Liver (tissue), 9 donors: ENCODE results near the gene WIPF2. TPM values are rescaled to one million over a fixed set of nuclear protein-coding genes. Genes with fewer than 3 reads are reported as not detected.
A peak's percentile ranks its signal among the peaks of the same experiment; 100 is the strongest.

Source experiments
- DNase-seq: peaks from one replicate; pipeline ENCODE4 v3.0.0-alpha.2; 2017; ENCODE audit warnings: low spot score
- H3K27ac ChIP-seq, 2 donors: one replicate each; pipeline ENCODE4 v1.7.0; 2013; ENCODE audit warnings: inconsistent platforms in 2 of 2, low read length in 2 of 2, control low read depth in 1 of 2, low read depth in 1 of 2, mild to moderate bottlenecking in 1 of 2
- H3K27me3 ChIP-seq, 4 donors: one replicate each; pipeline versions ENCODE4 v1.6.1 to v1.7.0; 2013; ENCODE audit warnings: low read length in 3 of 4, inconsistent platforms in 1 of 4, mild to moderate bottlenecking in 1 of 4, moderate library complexity in 1 of 4; ENCODE audit not compliant: control insufficient read depth in 4 of 4, insufficient read depth in 4 of 4
- H3K36me3 ChIP-seq, 4 donors: one replicate each; pipeline versions ENCODE4 v1.6.1 to v1.7.0; 2013; ENCODE audit warnings: low read length in 3 of 4, mild to moderate bottlenecking in 3 of 4, low read depth in 1 of 4, moderate library complexity in 1 of 4; ENCODE audit not compliant: control insufficient read depth in 4 of 4, insufficient read depth in 3 of 4
- H3K4me1 ChIP-seq, 4 donors: one replicate each; pipeline versions ENCODE4 v1.6.1 to v1.7.0; 2013; ENCODE audit warnings: low read length in 3 of 4, mild to moderate bottlenecking in 3 of 4, moderate library complexity in 1 of 4; ENCODE audit not compliant: control insufficient read depth in 4 of 4, insufficient read depth in 4 of 4
- H3K4me3 ChIP-seq, 3 donors: one replicate each; pipeline versions ENCODE4 v1.6.1 to v1.7.0; 2013; ENCODE audit warnings: low read length in 3 of 3, control low read depth in 1 of 3, low read depth in 1 of 3, mild to moderate bottlenecking in 1 of 3
- H3K9ac ChIP-seq, 2 donors: one replicate each; pipeline ENCODE4 v1.7.0; 2013; ENCODE audit warnings: low read length in 2 of 2, mild to moderate bottlenecking in 2 of 2, moderate library complexity in 2 of 2, control low read depth in 1 of 2, low read depth in 1 of 2
- H3K9me3 ChIP-seq, 4 donors: one replicate each; pipeline versions ENCODE4 v1.6.1 to v1.7.0; 2013; ENCODE audit warnings: low read length in 3 of 4; ENCODE audit not compliant: control insufficient read depth in 4 of 4
- ATF3 ChIP-seq: IDR thresholded peaks from 2 replicates; pipeline ENCODE4 v1.6.1; 2016; ENCODE audit warnings: antibody characterized with exemption
- CTCF ChIP-seq: fragments of 150-350 bp; IDR thresholded peaks from 2 replicates; pipeline ENCODE4 v1.5.1; 2017; ENCODE audit warnings: improper control_type of control experiment, low read depth, low read length; ENCODE audit not compliant: missing input control
- EGR1 ChIP-seq, 2 donors: IDR thresholded peaks; 2 replicates each; pipeline ENCODE4 v1.6.1; 2016 to 2018; ENCODE audit warnings: antibody characterized with exemption in 2 of 2, low read depth in 2 of 2
- FOXA1 ChIP-seq: IDR thresholded peaks from 2 replicates; pipeline ENCODE4 v1.6.1; 2016; ENCODE audit warnings: antibody characterized with exemption
- FOXA2 ChIP-seq: IDR thresholded peaks from 2 replicates; pipeline ENCODE4 v1.6.1; 2016; ENCODE audit warnings: antibody characterized with exemption
- GABPA ChIP-seq, 2 donors: IDR thresholded peaks in 1 of 2; conservative IDR thresholded peaks in 1 of 2; 2 replicates each; pipeline ENCODE4 v1.6.1; 2016; ENCODE audit warnings: antibody characterized with exemption in 2 of 2, mild to moderate bottlenecking in 1 of 2, moderate library complexity in 1 of 2
- HNF4A ChIP-seq, 2 donors: conservative IDR thresholded peaks; 2 replicates each; pipeline ENCODE4 v1.6.1; 2016; ENCODE audit warnings: antibody characterized with exemption in 2 of 2, mild to moderate bottlenecking in 2 of 2
- HNF4G ChIP-seq: IDR thresholded peaks from 2 replicates; pipeline ENCODE4 v1.6.1; 2016; ENCODE audit warnings: antibody characterized with exemption
- JUND ChIP-seq, 2 donors: IDR thresholded peaks; 2 replicates each; pipeline ENCODE4 v1.6.1; 2016; ENCODE audit warnings: antibody characterized with exemption in 2 of 2
- MAX ChIP-seq: IDR thresholded peaks from 2 replicates; pipeline ENCODE4 v1.6.1; 2016; ENCODE audit warnings: antibody characterized with exemption
- NR2F2 ChIP-seq: IDR thresholded peaks from 2 replicates; pipeline ENCODE4 v1.6.1; 2016; ENCODE audit warnings: antibody characterized with exemption
- RAD21 ChIP-seq, 2 donors: IDR thresholded peaks; 2 replicates each; pipeline ENCODE4 v1.6.1; 2016; ENCODE audit warnings: antibody characterized with exemption in 2 of 2, mild to moderate bottlenecking in 2 of 2
- REST ChIP-seq: IDR thresholded peaks from 2 replicates; pipeline ENCODE4 v1.6.1; 2016; ENCODE audit warnings: antibody characterized with exemption, mild to moderate bottlenecking
- RXRA ChIP-seq, 2 donors: IDR thresholded peaks; 2 replicates each; pipeline ENCODE4 v1.6.1; 2017 to 2018; ENCODE audit warnings: antibody characterized with exemption in 2 of 2, mild to moderate bottlenecking in 1 of 2
- SP1 ChIP-seq: IDR thresholded peaks from 2 replicates; pipeline ENCODE4 v1.6.1; 2018; ENCODE audit warnings: antibody characterized with exemption, mild to moderate bottlenecking
- TAF1 ChIP-seq: conservative IDR thresholded peaks from 2 replicates; pipeline ENCODE4 v1.6.1; 2016; ENCODE audit warnings: antibody characterized with exemption, mild to moderate bottlenecking
- YY1 ChIP-seq: IDR thresholded peaks from 2 replicates; pipeline ENCODE4 v1.6.1; 2016; ENCODE audit warnings: antibody characterized with exemption, mild to moderate bottlenecking
- ZBTB33 ChIP-seq: IDR thresholded peaks from 2 replicates; pipeline ENCODE4 v1.6.1; 2016; ENCODE audit warnings: antibody characterized with exemption
- WGBS: extraction: QIAGEN DNeasy Blood & Tissue Kit; methylation state at CpG from one replicate; pipeline ENCODE4 v1.1.7; 2013; 5-methylcytosine and 5-hydroxymethylcytosine counted together
- polyA plus RNA-seq, 2 donors: library from polyadenylated mRNA; stranded (reverse) in 1 of 2; unstranded in 1 of 2; fragments of 200-250 nt in 1 of 2; fragments of >200 nt in 1 of 2; fragmentation: Nextera tagmentation in 1 of 2; extraction: Ambion mirVana in 1 of 2; gene quantifications; one replicate each; pipeline versions ENCODE4 v1.2.1 to v1.2.3, GENCODE V29; 2013 to 2015
- total RNA-seq, 2 donors: library from RNA; depleted of rRNA; stranded (reverse); fragments of >200 nt; gene quantifications; one replicate each; pipeline ENCODE4 v1.2.3, GENCODE V29; 2014
- donor health status: healthy.
- donor health status: healthy.
- donor health status: healthy.
- donor health status: healthy.
- donor health status: healthy.

WIPF2 gene
- total and polyA plus RNA-seq, 4 donors = 4.4 to 5.6 (median 5.2) TPM

GRCh38 chr17:40314584-40314956 is 95.5 kb downstream of the WIPF2 start:
- Histone ChIP-seq H3K9me3 (no peaks in the 10 kb centered on the region), H3K4me3 (no peak overlapping the region), H3K27ac (peak overlapping the region in 1 of 2 donors; percentile 19), H3K27me3 (no peaks in the 10 kb centered on the region), H3K9ac (no peak overlapping the region), H3K4me1 (peaks cover 42 to 84% (median 73%) of the 10 kb centered on the region in 4 donors), H3K36me3 (no peaks in the 10 kb centered on the region)
- TF ChIP-seq JUND (IDR thresholded peaks at IDR 0.05) (peak; percentile 79 to 96), FOXA1 (no peak)
- DNase-seq = no peak
- 34% methylated on average over 3 of the region's 3 CpGs for WGBS

- Histone ChIP-seq H3K27me3 (no peaks in the 10 kb centered on the region), H3K27ac (no peak overlapping the region), H3K9ac (no peak overlapping the region), H3K4me1 (peaks cover 41 to 83% (median 72%) of the 10 kb centered on the region in 4 donors), H3K36me3 (no peaks in the 10 kb centered on the region), H3K9me3 (no peaks in the 10 kb centered on the region), H3K4me3 (no peak overlapping the region)
- DNase-seq = no peak
- TF ChIP-seq JUND (IDR thresholded peaks at IDR 0.05) (no peak), TAF1 (no peak), ZBTB33 (no peak), GABPA (IDR thresholded peaks at IDR 0.05 in 1 of 2, conservative IDR thresholded peaks at IDR 0.05 in 1 of 2) (no peak), HNF4G (no peak), HNF4A (conservative IDR thresholded peaks at IDR 0.05) (no peak), REST (no peak), YY1 (no peak), FOXA1 (no peak), ATF3 (no peak), RXRA (IDR thresholded peaks at IDR 0.05) (no peak), FOXA2 (no peak), EGR1 (IDR thresholded peaks at IDR 0.05; ENCODE audit: low read depth in 2 of 2) (no peak), MAX (no peak), SP1 (no peak), NR2F2 (no peak), CTCF (no peak), RAD21 (IDR thresholded peaks at IDR 0.05) (no peak)
- WGBS = 93% methylated on average over 3 of the region's 3 CpGs
These were observed 96.1 kb downstream of the WIPF2 start for GRCh38 chr17:40315206-40315605.
